Superior temporal gyrus (tissue), 1 donor: ENCODE data around the gene TMEM178B.

Experiments
- DNase-seq: peaks from one replicate; pipeline ENCODE4 v3.0.0-alpha.2; 2016; ENCODE audit errors: extremely low spot score

Gene TMEM178B

GRCh38 chr7:141221007-141221612 lies 147.2 kb downstream of the TMEM178B start:
- no peak for DNase-seq

- no peak for DNase-seq
Observed at GRCh38 chr7:141225916-141226618, 152.2 kb downstream of the TMEM178B start.

- DNase-seq: no peak
Observed at GRCh38 chr7:141227454-141227853, 153.6 kb downstream of the TMEM178B start.

- DNase-seq: no peak
Observed at GRCh38 chr7:141228482-141228881, 154.6 kb downstream of the TMEM178B start.

GRCh38 chr7:141231018-141231792 lies 157.3 kb downstream of the TMEM178B start:
- peak; percentile 54 for DNase-seq

GRCh38 chr7:141232286-141233051 lies 158.6 kb downstream of the TMEM178B start:
- no peak for DNase-seq

- no peak for DNase-seq
Observed at GRCh38 chr7:141234335-141235105, 160.7 kb downstream of the TMEM178B start.

GRCh38 chr7:141235656-141236055 lies 161.8 kb downstream of the TMEM178B start:
- DNase-seq: no peak

- no peak for DNase-seq
Observed at GRCh38 chr7:141238596-141239243, 164.9 kb downstream of the TMEM178B start.

GRCh38 chr7:141239661-141240060 lies 165.8 kb downstream of the TMEM178B start:
- no peak for DNase-seq

GRCh38 chr7:141242568-141242967 lies 168.7 kb downstream of the TMEM178B start:
- no peak for DNase-seq

- no peak for DNase-seq
Observed at GRCh38 chr7:141243368-141243767, 169.5 kb downstream of the TMEM178B start.

- no peak for DNase-seq
Observed at GRCh38 chr7:141244435-141244834, 170.6 kb downstream of the TMEM178B start.

- DNase-seq: no peak
Observed at GRCh38 chr7:141246426-141246825, 172.6 kb downstream of the TMEM178B start.

- no peak for DNase-seq
Observed at GRCh38 chr7:141251180-141251579, 177.3 kb downstream of the TMEM178B start.

GRCh38 chr7:141251957-141252356 lies 178.1 kb downstream of the TMEM178B start:
- no peak for DNase-seq

- DNase-seq: no peak
Observed at GRCh38 chr7:141257597-141257996, 183.7 kb downstream of the TMEM178B start.

GRCh38 chr7:141258559-141258958 lies 184.7 kb downstream of the TMEM178B start:
- DNase-seq: no peak

GRCh38 chr7:141262101-141263090 lies 188.5 kb downstream of the TMEM178B start:
- peak; percentile 80 for DNase-seq
